Liver (tissue), 9 donors: ENCODE results near the gene SDK2. TPM values are rescaled to one million over a fixed set of nuclear protein-coding genes. Genes with fewer than 3 reads are reported as not detected.

Experiments used
- DNase-seq: peaks from one replicate; pipeline ENCODE4 v3.0.0-alpha.2; 2017; ENCODE audit warnings: low spot score
- H3K27ac ChIP-seq, 2 donors: one replicate each; pipeline ENCODE4 v1.7.0; 2013; ENCODE audit warnings: inconsistent platforms in 2 of 2, low read length in 2 of 2, control low read depth in 1 of 2, low read depth in 1 of 2, mild to moderate bottlenecking in 1 of 2
- H3K27me3 ChIP-seq, 4 donors: one replicate each; pipeline versions ENCODE4 v1.6.1 to v1.7.0; 2013; ENCODE audit warnings: low read length in 3 of 4, inconsistent platforms in 1 of 4, mild to moderate bottlenecking in 1 of 4, moderate library complexity in 1 of 4; ENCODE audit not compliant: control insufficient read depth in 4 of 4, insufficient read depth in 4 of 4
- H3K36me3 ChIP-seq, 4 donors: one replicate each; pipeline versions ENCODE4 v1.6.1 to v1.7.0; 2013; ENCODE audit warnings: low read length in 3 of 4, mild to moderate bottlenecking in 3 of 4, low read depth in 1 of 4, moderate library complexity in 1 of 4; ENCODE audit not compliant: control insufficient read depth in 4 of 4, insufficient read depth in 3 of 4
- H3K4me1 ChIP-seq, 4 donors: one replicate each; pipeline versions ENCODE4 v1.6.1 to v1.7.0; 2013; ENCODE audit warnings: low read length in 3 of 4, mild to moderate bottlenecking in 3 of 4, moderate library complexity in 1 of 4; ENCODE audit not compliant: control insufficient read depth in 4 of 4, insufficient read depth in 4 of 4
- H3K4me3 ChIP-seq, 3 donors: one replicate each; pipeline versions ENCODE4 v1.6.1 to v1.7.0; 2013; ENCODE audit warnings: low read length in 3 of 3, control low read depth in 1 of 3, low read depth in 1 of 3, mild to moderate bottlenecking in 1 of 3
- H3K9ac ChIP-seq, 2 donors: one replicate each; pipeline ENCODE4 v1.7.0; 2013; ENCODE audit warnings: low read length in 2 of 2, mild to moderate bottlenecking in 2 of 2, moderate library complexity in 2 of 2, control low read depth in 1 of 2, low read depth in 1 of 2
- H3K9me3 ChIP-seq, 4 donors: one replicate each; pipeline versions ENCODE4 v1.6.1 to v1.7.0; 2013; ENCODE audit warnings: low read length in 3 of 4; ENCODE audit not compliant: control insufficient read depth in 4 of 4
- EGR1 ChIP-seq, 2 donors: IDR thresholded peaks; 2 replicates each; pipeline ENCODE4 v1.6.1; 2016 to 2018; ENCODE audit warnings: antibody characterized with exemption in 2 of 2, low read depth in 2 of 2
- FOXA2 ChIP-seq: IDR thresholded peaks from 2 replicates; pipeline ENCODE4 v1.6.1; 2016; ENCODE audit warnings: antibody characterized with exemption
- GABPA ChIP-seq, 2 donors: IDR thresholded peaks in 1 of 2; conservative IDR thresholded peaks in 1 of 2; 2 replicates each; pipeline ENCODE4 v1.6.1; 2016; ENCODE audit warnings: antibody characterized with exemption in 2 of 2, mild to moderate bottlenecking in 1 of 2, moderate library complexity in 1 of 2
- HNF4A ChIP-seq, 2 donors: conservative IDR thresholded peaks; 2 replicates each; pipeline ENCODE4 v1.6.1; 2016; ENCODE audit warnings: antibody characterized with exemption in 2 of 2, mild to moderate bottlenecking in 2 of 2
- HNF4G ChIP-seq: IDR thresholded peaks from 2 replicates; pipeline ENCODE4 v1.6.1; 2016; ENCODE audit warnings: antibody characterized with exemption
- JUND ChIP-seq, 2 donors: IDR thresholded peaks; 2 replicates each; pipeline ENCODE4 v1.6.1; 2016; ENCODE audit warnings: antibody characterized with exemption in 2 of 2
- MAX ChIP-seq: IDR thresholded peaks from 2 replicates; pipeline ENCODE4 v1.6.1; 2016; ENCODE audit warnings: antibody characterized with exemption
- NR2F2 ChIP-seq: IDR thresholded peaks from 2 replicates; pipeline ENCODE4 v1.6.1; 2016; ENCODE audit warnings: antibody characterized with exemption
- RAD21 ChIP-seq, 2 donors: IDR thresholded peaks; 2 replicates each; pipeline ENCODE4 v1.6.1; 2016; ENCODE audit warnings: antibody characterized with exemption in 2 of 2, mild to moderate bottlenecking in 2 of 2
- REST ChIP-seq: IDR thresholded peaks from 2 replicates; pipeline ENCODE4 v1.6.1; 2016; ENCODE audit warnings: antibody characterized with exemption, mild to moderate bottlenecking
- SP1 ChIP-seq: IDR thresholded peaks from 2 replicates; pipeline ENCODE4 v1.6.1; 2018; ENCODE audit warnings: antibody characterized with exemption, mild to moderate bottlenecking
- TAF1 ChIP-seq: conservative IDR thresholded peaks from 2 replicates; pipeline ENCODE4 v1.6.1; 2016; ENCODE audit warnings: antibody characterized with exemption, mild to moderate bottlenecking
- YY1 ChIP-seq: IDR thresholded peaks from 2 replicates; pipeline ENCODE4 v1.6.1; 2016; ENCODE audit warnings: antibody characterized with exemption, mild to moderate bottlenecking
- ZBTB33 ChIP-seq: IDR thresholded peaks from 2 replicates; pipeline ENCODE4 v1.6.1; 2016; ENCODE audit warnings: antibody characterized with exemption
- WGBS: extraction: QIAGEN DNeasy Blood & Tissue Kit; methylation state at CpG from one replicate; pipeline ENCODE4 v1.1.7; 2013; 5-methylcytosine and 5-hydroxymethylcytosine counted together
- polyA plus RNA-seq, 2 donors: library from polyadenylated mRNA; stranded (reverse) in 1 of 2; unstranded in 1 of 2; fragments of 200-250 nt in 1 of 2; fragments of >200 nt in 1 of 2; fragmentation: Nextera tagmentation in 1 of 2; extraction: Ambion mirVana in 1 of 2; gene quantifications; one replicate each; pipeline versions ENCODE4 v1.2.1 to v1.2.3, GENCODE V29; 2013 to 2015
- total RNA-seq, 2 donors: library from RNA; depleted of rRNA; stranded (reverse); fragments of >200 nt; gene quantifications; one replicate each; pipeline ENCODE4 v1.2.3, GENCODE V29; 2014
- TF ChIP-seq, protein P1 (sequence below): IDR thresholded peaks from 2 replicates; pipeline ENCODE4 v1.6.1; 2016; ENCODE audit warnings: antibody characterized with exemption
- TF ChIP-seq, protein P2 (sequence below): fragments of 150-350 bp; IDR thresholded peaks from 2 replicates; pipeline ENCODE4 v1.5.1; 2017; ENCODE audit warnings: improper control_type of control experiment, low read depth, low read length; ENCODE audit not compliant: missing input control
- donor health status: healthy.
- donor health status: healthy.
- donor health status: healthy.
- donor health status: healthy.
- donor health status: healthy.

SDK2 gene
- total and polyA plus RNA-seq, 4 donors: 0.05 to 0.42 (median 0.10) TPM

DNA sequence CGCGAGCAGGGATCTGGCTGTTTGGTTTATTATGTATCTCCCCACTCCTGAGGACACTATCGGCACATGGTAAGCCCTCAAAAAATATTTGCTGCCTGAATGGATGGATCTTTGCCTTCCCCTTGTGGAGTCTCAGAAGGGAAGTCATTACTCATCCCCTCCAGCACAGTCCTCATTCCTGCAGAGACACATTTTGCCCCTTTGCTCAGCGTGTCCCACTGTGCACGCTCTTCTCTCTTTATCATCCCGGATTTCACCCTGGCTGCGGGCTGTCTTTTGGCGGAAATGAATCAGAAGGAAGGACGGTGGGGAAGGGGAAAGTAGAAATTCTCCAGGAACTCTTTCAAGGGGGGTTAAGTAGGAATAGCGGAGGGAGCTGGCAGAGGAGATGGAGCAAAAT, 207.3 kb downstream of the SDK2 start (continued):
- TF ChIP-seq REST (no peak), YY1 (no peak)

GRCh38 chr17:73435412-73435811, 208.8 kb downstream of the SDK2 start:
- Histone ChIP-seq H3K27me3 (no peaks in the 10 kb centered on the region), H3K4me1 (no peaks in the 10 kb centered on the region), H3K9me3 (no peaks in the 10 kb centered on the region), H3K27ac (no peak overlapping the region), H3K9ac (no peak overlapping the region), H3K36me3 (no peaks in the 10 kb centered on the region), H3K4me3 (no peak overlapping the region)
- no peak for DNase-seq
- TF ChIP-seq FOXA2 (no peak), NR2F2 (no peak), HNF4G (no peak), HNF4A (conservative IDR thresholded peaks at IDR 0.05) (no peak)
- TF ChIP-seq, protein P1, sequence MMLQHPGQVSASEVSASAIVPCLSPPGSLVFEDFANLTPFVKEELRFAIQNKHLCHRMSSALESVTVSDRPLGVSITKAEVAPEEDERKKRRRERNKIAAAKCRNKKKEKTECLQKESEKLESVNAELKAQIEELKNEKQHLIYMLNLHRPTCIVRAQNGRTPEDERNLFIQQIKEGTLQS: no peak
- WGBS: 92% methylated on average over 23 of the region's 23 CpGs

DNA sequence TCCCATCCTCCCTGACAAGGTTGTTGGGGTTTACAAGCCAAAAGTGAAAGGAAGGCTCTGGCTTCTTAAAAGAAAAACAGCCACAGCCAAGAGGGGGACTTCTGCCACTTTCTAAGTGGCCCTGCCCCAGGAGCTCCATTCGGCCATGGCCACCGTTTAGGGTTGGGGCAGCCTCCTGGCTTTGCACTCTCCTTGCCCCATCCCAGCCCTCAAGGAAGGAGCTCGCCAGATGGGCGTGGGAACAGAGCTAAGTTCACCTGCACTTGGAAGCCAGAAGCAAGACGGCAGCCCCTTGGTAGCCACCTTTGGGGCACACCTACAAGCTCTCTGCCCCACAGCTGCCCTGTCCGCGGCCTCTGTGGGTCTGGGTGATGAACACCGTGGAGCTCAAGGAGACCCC, 210.1 kb downstream of the SDK2 start:
- Histone ChIP-seq H3K9ac (no peak overlapping the region), H3K36me3 (no peaks in the 10 kb centered on the region), H3K9me3 (no peaks in the 10 kb centered on the region), H3K4me3 (no peak overlapping the region), H3K4me1 (peaks cover 0 to 3% (median 0%) of the 10 kb centered on the region in 4 donors), H3K27me3 (no peaks in the 10 kb centered on the region), H3K27ac (no peak overlapping the region)
- TF ChIP-seq, protein P1: no peak
- TF ChIP-seq NR2F2: no peak
- no peak for TF ChIP-seq GABPA (IDR thresholded peaks at IDR 0.05 in 1 of 2, conservative IDR thresholded peaks at IDR 0.05 in 1 of 2)
- no peak for TF ChIP-seq JUND (IDR thresholded peaks at IDR 0.05)
- TF ChIP-seq FOXA2: no peak
- 73% methylated on average over 8 of the region's 8 CpGs for WGBS
- no peak for DNase-seq

GRCh38 chr17:73433501-73433900, 210.7 kb downstream of the SDK2 start:
- 89% methylated on average over 11 of the region's 11 CpGs for WGBS
- Histone ChIP-seq H3K27ac (no peak overlapping the region), H3K36me3 (no peaks in the 10 kb centered on the region), H3K4me1 (peaks cover 0 to 3% (median 0%) of the 10 kb centered on the region in 4 donors), H3K9me3 (no peaks in the 10 kb centered on the region), H3K27me3 (no peaks in the 10 kb centered on the region), H3K9ac (no peak overlapping the region), H3K4me3 (no peak overlapping the region)
- no peak for DNase-seq
- TF ChIP-seq TAF1 (no peak), HNF4A (conservative IDR thresholded peaks at IDR 0.05) (no peak), NR2F2 (no peak), HNF4G (no peak), MAX (no peak), EGR1 (IDR thresholded peaks at IDR 0.05; ENCODE audit: low read depth in 2 of 2) (no peak), RAD21 (IDR thresholded peaks at IDR 0.05) (no peak), ZBTB33 (no peak), SP1 (no peak)
- TF ChIP-seq, protein P2, sequence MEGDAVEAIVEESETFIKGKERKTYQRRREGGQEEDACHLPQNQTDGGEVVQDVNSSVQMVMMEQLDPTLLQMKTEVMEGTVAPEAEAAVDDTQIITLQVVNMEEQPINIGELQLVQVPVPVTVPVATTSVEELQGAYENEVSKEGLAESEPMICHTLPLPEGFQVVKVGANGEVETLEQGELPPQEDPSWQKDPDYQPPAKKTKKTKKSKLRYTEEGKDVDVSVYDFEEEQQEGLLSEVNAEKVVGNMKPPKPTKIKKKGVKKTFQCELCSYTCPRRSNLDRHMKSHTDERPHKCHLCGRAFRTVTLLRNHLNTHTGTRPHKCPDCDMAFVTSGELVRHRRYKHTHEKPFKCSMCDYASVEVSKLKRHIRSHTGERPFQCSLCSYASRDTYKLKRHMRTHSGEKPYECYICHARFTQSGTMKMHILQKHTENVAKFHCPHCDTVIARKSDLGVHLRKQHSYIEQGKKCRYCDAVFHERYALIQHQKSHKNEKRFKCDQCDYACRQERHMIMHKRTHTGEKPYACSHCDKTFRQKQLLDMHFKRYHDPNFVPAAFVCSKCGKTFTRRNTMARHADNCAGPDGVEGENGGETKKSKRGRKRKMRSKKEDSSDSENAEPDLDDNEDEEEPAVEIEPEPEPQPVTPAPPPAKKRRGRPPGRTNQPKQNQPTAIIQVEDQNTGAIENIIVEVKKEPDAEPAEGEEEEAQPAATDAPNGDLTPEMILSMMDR: no peak
- TF ChIP-seq, protein P1: no peak
